Naive thymus-derived CD4-positive, alpha-beta T cell (primary cell): ENCODE measurements around the gene PTPRT. TPM values are rescaled to one million over a fixed set of nuclear protein-coding genes. Genes with fewer than 3 reads are reported as not detected.

Experiments used
- ATAC-seq: fragments of 150-1000 bp; cut with Tn5 transposase; 2 replicates; pipeline ENCODE4 v1.10.0; 2021; ENCODE audit warnings: mild to moderate bottlenecking, moderate library complexity
- CTCF ChIA-PET: fragments of 350-600 bp; sonication (Branson Sonifier 250); formaldehyde crosslinking; loops from one replicate; lab custom pipeline; 2021; ENCODE audit warnings: antibody characterized with exemption; lab: Charles Lee
- POLR2A ChIA-PET: fragments of 350-600 bp; sonication (Branson Sonifier 250); formaldehyde crosslinking; loops from one replicate; lab custom pipeline; 2021; ENCODE audit warnings: antibody characterized with exemption, inconsistent platforms; lab: Charles Lee
- DNase-seq, 9 donors: peaks; one replicate each; pipeline versions ENCODE4 v3.0.0 to v3.0.0-alpha.2; 2020 to 2022; ENCODE audit warnings: mixed read lengths in 1 of 9
- H3K27ac ChIP-seq: one replicate; pipeline ENCODE4 v1.7.0; 2013; ENCODE audit warnings: mild to moderate bottlenecking, low read depth, low read length, moderate library complexity
- H3K27me3 ChIP-seq, 2 donors: one replicate each; pipeline ENCODE4 v1.7.0; 2013; ENCODE audit warnings: low read length in 2 of 2, mild to moderate bottlenecking in 2 of 2, moderate library complexity in 2 of 2; ENCODE audit not compliant: control insufficient read depth in 2 of 2, insufficient read depth in 2 of 2
- H3K36me3 ChIP-seq, 3 experiments: 1 replicate in 2 of 3; 2 replicates in 1 of 3; pipeline ENCODE4 v1.7.0; 2013; ENCODE audit warnings: low read length in 3 of 3, mild to moderate bottlenecking in 3 of 3, moderate library complexity in 1 of 3; ENCODE audit not compliant: insufficient read depth in 3 of 3, control insufficient read depth in 2 of 3
- H3K4me1 ChIP-seq, 2 donors: one replicate each; pipeline ENCODE4 v1.7.0; 2013; ENCODE audit warnings: low read length in 2 of 2, mild to moderate bottlenecking in 2 of 2, moderate library complexity in 1 of 2; ENCODE audit not compliant: control insufficient read depth in 2 of 2, insufficient read depth in 2 of 2
- H3K4me3 ChIP-seq: 2 replicates; pipeline ENCODE4 v1.7.0; 2013; ENCODE audit warnings: mild to moderate bottlenecking, low read length
- H3K9me3 ChIP-seq, 3 experiments: 1 replicate in 2 of 3; 2 replicates in 1 of 3; pipeline ENCODE4 v1.7.0; 2013; ENCODE audit warnings: low read length in 3 of 3; ENCODE audit not compliant: control insufficient read depth in 2 of 3
- H3K27ac Mint-ChIP-seq, 9 donors: one replicate each; pipeline ENCODE4 v1.8.0; 2020 to 2022; ENCODE audit warnings: mixed read lengths in 9 of 9, mild to moderate bottlenecking in 8 of 9, moderate library complexity in 5 of 9, inconsistent platforms in 2 of 9
- H3K27me3 Mint-ChIP-seq, 5 donors: one replicate each; pipeline ENCODE4 v1.8.0; 2021 to 2022; ENCODE audit warnings: mixed read lengths in 5 of 5, mild to moderate bottlenecking in 1 of 5
- H3K36me3 Mint-ChIP-seq, 5 donors: one replicate each; pipeline ENCODE4 v1.8.0; 2020 to 2022; ENCODE audit warnings: mixed read lengths in 5 of 5, mild to moderate bottlenecking in 3 of 5, inconsistent platforms in 1 of 5
- H3K4me1 Mint-ChIP-seq, 7 donors: one replicate each; pipeline ENCODE4 v1.8.0; 2020 to 2022; ENCODE audit warnings: mixed read lengths in 7 of 7, mild to moderate bottlenecking in 3 of 7, inconsistent platforms in 1 of 7
- H3K4me3 Mint-ChIP-seq, 10 donors: one replicate each; pipeline ENCODE4 v1.8.0; 2020 to 2022; ENCODE audit warnings: mild to moderate bottlenecking in 10 of 10, mixed read lengths in 10 of 10, moderate library complexity in 6 of 10, inconsistent platforms in 2 of 10
- H3K9me3 Mint-ChIP-seq, 11 donors: one replicate each; pipeline ENCODE4 v1.8.0; 2020 to 2022; ENCODE audit warnings: mixed read lengths in 11 of 11, mild to moderate bottlenecking in 4 of 11, inconsistent platforms in 1 of 11, moderate library complexity in 1 of 11
- intact Hi-C, 2 donors: fragments of 100-400 bp; cut with micrococcal nuclease; formaldehyde crosslinking; loops; one replicate each; pipeline ENCODE4 v1.15.1; 2023
- polyA plus RNA-seq, 2 donors: library from polyadenylated mRNA; unstranded; fragments of 300-500 nt; fragmentation: Illumina TruSeq; gene quantifications; one replicate each; pipeline ENCODE4 v1.2.3, GENCODE V29; 2021
- total RNA-seq, 6 experiments: library from RNA in 5 of 6; stranded (reverse) in 5 of 6; gene quantifications; 1 replicate in 5 of 6; 2 replicates in 1 of 6; pipeline ENCODE4 v1.2.3 and lab custom pipeline; 2021 to 2026

PTPRT gene
- total and polyA plus RNA-seq, 7 experiments from 2014 or later = not detected

DNA sequence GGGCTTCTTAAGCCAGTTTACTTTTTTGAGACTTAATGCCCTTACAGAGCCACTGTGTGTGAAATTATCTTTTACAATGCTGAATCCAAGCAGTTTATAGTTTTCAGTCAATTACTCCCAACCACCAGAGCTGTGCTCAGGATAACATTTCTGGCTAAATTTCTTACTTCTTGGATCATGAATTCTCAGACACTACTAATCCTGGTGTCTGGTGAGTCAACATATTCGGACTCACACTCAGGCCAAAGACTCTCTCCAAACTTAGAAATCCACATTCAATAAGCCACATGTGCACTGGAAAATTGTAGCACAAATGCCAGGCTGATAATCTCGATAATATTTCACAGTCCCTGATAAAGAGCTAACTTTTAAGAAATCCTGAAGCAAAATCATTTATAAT lies 49.0 kb downstream of the PTPRT start:
- Mint-ChIP-seq H3K36me3 (no peaks in the 10 kb centered on the region), H3K27ac (no peak overlapping the region), H3K9me3 (peaks cover 0 to 6% (median 0%) of the 10 kb centered on the region in 11 donors), H3K27me3 (peaks cover 0 to 24% (median 14%) of the 10 kb centered on the region in 5 donors), H3K4me3 (no peak overlapping the region), H3K4me1 (no peaks in the 10 kb centered on the region)
- ATAC-seq (no peak), DNase-seq (no peak)
- no peaks in the 10 kb centered on the region for H3K4me1 ChIP-seq
- no peaks in the 10 kb centered on the region for H3K36me3 ChIP-seq
- no peak overlapping the region for H3K4me3 ChIP-seq
- intact Hi-C loops = no loop called here
- no peaks in the 10 kb centered on the region for H3K9me3 ChIP-seq
- CTCF ChIA-PET = no interaction called here
- H3K27ac ChIP-seq = no peak overlapping the region
- POLR2A ChIA-PET = no interaction called here
- H3K27me3 ChIP-seq = no peaks in the 10 kb centered on the region

- no peaks in the 10 kb centered on the region for H3K36me3 ChIP-seq
- Mint-ChIP-seq H3K4me3 (no peak overlapping the region), H3K27ac (no peak overlapping the region), H3K9me3 (peaks cover 0 to 4% (median 0%) of the 10 kb centered on the region in 11 donors), H3K4me1 (no peaks in the 10 kb centered on the region), H3K27me3 (peaks cover 0 to 12% (median 9%) of the 10 kb centered on the region in 5 donors), H3K36me3 (no peaks in the 10 kb centered on the region)
- no peak for DNase-seq
- H3K9me3 ChIP-seq = no peaks in the 10 kb centered on the region
- H3K4me1 ChIP-seq = no peaks in the 10 kb centered on the region
- no peaks in the 10 kb centered on the region for H3K27me3 ChIP-seq
- intact Hi-C loops = no loop called here
- peak; percentile 16 for ATAC-seq
- no peak overlapping the region for H3K4me3 ChIP-seq
- ChIA-PET CTCF (no interaction called here), POLR2A (no interaction called here)
- no peak overlapping the region for H3K27ac ChIP-seq
Measured at GRCh38 chr20:43138061-43138770, 51.5 kb downstream of the PTPRT start.

GRCh38 chr20:43137160-43137559 lies 52.5 kb downstream of the PTPRT start:
- ChIA-PET POLR2A (no interaction called here), CTCF (no interaction called here)
- no peak overlapping the region for H3K4me3 Mint-ChIP-seq
- H3K27me3 Mint-ChIP-seq = peaks cover 0 to 12% (median 9%) of the 10 kb centered on the region in 5 donors
- H3K36me3 ChIP-seq = no peaks in the 10 kb centered on the region
- no peak overlapping the region for H3K27ac ChIP-seq
- H3K9me3 Mint-ChIP-seq = peaks cover 0 to 4% (median 0%) of the 10 kb centered on the region in 11 donors
- no peak overlapping the region for H3K27ac Mint-ChIP-seq
- no peaks in the 10 kb centered on the region for H3K27me3 ChIP-seq
- H3K36me3 Mint-ChIP-seq = no peaks in the 10 kb centered on the region
- ATAC-seq (no peak), DNase-seq (no peak)
- H3K4me1 Mint-ChIP-seq = no peaks in the 10 kb centered on the region
- H3K4me3 ChIP-seq = no peak overlapping the region
- intact Hi-C loops = no loop called here
- no peaks in the 10 kb centered on the region for H3K4me1 ChIP-seq
- no peaks in the 10 kb centered on the region for H3K9me3 ChIP-seq

DNA sequence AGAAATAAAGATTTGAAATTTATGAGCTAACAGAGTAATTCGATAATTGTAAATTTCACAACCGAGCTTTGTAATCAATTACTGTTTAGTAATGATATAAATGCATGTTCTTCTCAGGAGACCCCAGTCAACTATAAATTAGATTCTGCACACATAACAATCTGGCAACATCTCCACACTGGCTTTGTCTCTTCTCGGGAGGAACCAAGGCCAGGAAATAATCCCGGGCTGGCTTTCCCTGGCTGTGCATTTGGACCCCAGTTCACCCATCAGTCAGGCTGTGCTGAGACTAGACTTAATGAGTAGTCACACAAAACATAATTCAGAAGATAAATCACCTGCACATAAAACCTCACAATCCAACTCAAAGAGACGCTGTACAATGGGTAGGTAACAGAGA lies 65.5 kb downstream of the PTPRT start:
- no peak overlapping the region for H3K27ac ChIP-seq
- no peak for DNase-seq
- ChIA-PET POLR2A (no interaction called here), CTCF (no interaction called here)
- Mint-ChIP-seq H3K27me3 (peaks cover 0 to 19% (median 15%) of the 10 kb centered on the region in 5 donors), H3K27ac (no peak overlapping the region), H3K9me3 (peaks cover 0 to 7% (median 2%) of the 10 kb centered on the region in 11 donors), H3K36me3 (no peaks in the 10 kb centered on the region), H3K4me3 (no peak overlapping the region), H3K4me1 (no peaks in the 10 kb centered on the region)
- no peaks in the 10 kb centered on the region for H3K36me3 ChIP-seq
- intact Hi-C loops = no loop called here
- H3K27me3 ChIP-seq = no peaks in the 10 kb centered on the region
- H3K4me1 ChIP-seq = no peaks in the 10 kb centered on the region
- H3K9me3 ChIP-seq = no peaks in the 10 kb centered on the region
- H3K4me3 ChIP-seq = no peak overlapping the region
- ATAC-seq = no peak

DNA sequence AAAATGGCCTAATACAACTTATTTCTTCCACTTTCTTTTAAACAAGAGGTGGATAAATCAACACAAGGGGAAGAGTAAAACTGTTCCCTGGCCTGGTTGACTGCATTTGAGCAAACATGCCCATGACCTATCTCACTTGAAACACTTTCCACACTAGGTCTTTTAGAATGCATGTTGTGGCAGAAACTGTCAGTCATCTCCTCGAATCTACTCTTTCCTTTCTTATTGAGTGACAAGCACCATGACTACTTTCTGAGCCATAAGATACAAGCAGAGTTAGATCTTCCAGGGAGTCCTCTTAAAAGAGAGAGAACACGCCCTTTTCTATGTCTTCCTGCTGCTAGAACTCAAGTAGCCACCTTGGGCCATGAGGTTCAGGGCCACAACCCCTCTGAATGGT lies 66.5 kb downstream of the PTPRT start:
- no peak overlapping the region for H3K4me3 ChIP-seq
- H3K36me3 Mint-ChIP-seq = no peaks in the 10 kb centered on the region
- CTCF ChIA-PET = no interaction called here
- no peaks in the 10 kb centered on the region for H3K4me1 ChIP-seq
- ATAC-seq (no peak), DNase-seq (no peak)
- H3K27ac ChIP-seq = no peak overlapping the region
- no peaks in the 10 kb centered on the region for H3K9me3 ChIP-seq
- H3K27me3 ChIP-seq = no peaks in the 10 kb centered on the region
- peaks cover 0 to 7% (median 2%) of the 10 kb centered on the region in 11 donors for H3K9me3 Mint-ChIP-seq
- H3K27me3 Mint-ChIP-seq = peaks cover 0 to 19% (median 12%) of the 10 kb centered on the region in 5 donors
- no peak overlapping the region for H3K4me3 Mint-ChIP-seq
- POLR2A ChIA-PET = no interaction called here
- no peaks in the 10 kb centered on the region for H3K36me3 ChIP-seq
- H3K27ac Mint-ChIP-seq = no peak overlapping the region
- intact Hi-C loops = no loop called here
- no peaks in the 10 kb centered on the region for H3K4me1 Mint-ChIP-seq

- no peak overlapping the region for H3K27ac ChIP-seq
- intact Hi-C loops = no loop called here
- Mint-ChIP-seq H3K9me3 (peaks cover 0 to 3% (median 0%) of the 10 kb centered on the region in 11 donors), H3K27ac (no peak overlapping the region), H3K36me3 (no peaks in the 10 kb centered on the region), H3K27me3 (peaks cover 0 to 19% (median 7%) of the 10 kb centered on the region in 5 donors), H3K4me1 (no peaks in the 10 kb centered on the region), H3K4me3 (no peak overlapping the region)
- DNase-seq = no peak
- H3K4me3 ChIP-seq = no peak overlapping the region
- no peak for ATAC-seq
- H3K36me3 ChIP-seq = no peaks in the 10 kb centered on the region
- ChIA-PET CTCF (no interaction called here), POLR2A (no interaction called here)
- H3K27me3 ChIP-seq = no peaks in the 10 kb centered on the region
- no peaks in the 10 kb centered on the region for H3K9me3 ChIP-seq
- no peaks in the 10 kb centered on the region for H3K4me1 ChIP-seq
Measured at GRCh38 chr20:43119720-43120119, 70.0 kb downstream of the PTPRT start.

DNA sequence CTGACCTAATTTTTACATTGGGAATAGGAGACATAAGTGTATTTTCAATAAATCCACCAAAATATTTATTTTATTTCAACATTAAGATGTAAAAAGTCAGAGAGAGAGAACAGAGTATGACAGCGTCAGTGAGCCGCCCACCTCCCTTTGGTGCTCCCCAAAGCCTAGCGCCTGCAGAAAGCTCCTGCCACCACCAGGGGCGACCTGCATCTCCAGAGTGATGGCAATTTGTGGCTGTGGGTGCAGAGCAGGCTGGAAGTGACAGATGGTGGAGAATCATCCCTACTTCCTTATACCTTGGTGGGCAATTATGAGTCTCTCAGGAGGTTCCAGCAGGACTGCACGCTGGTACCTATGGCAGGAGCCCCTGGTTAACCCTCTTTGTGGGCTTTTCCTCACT lies 87.3 kb downstream of the PTPRT start:
- ATAC-seq = no peak
- no peak for DNase-seq
- Histone ChIP-seq H3K27me3 (no peaks in the 10 kb centered on the region), H3K27ac (no peak overlapping the region), H3K36me3 (no peaks in the 10 kb centered on the region), H3K4me1 (no peaks in the 10 kb centered on the region), H3K4me3 (no peak overlapping the region), H3K9me3 (no peaks in the 10 kb centered on the region)
- H3K27ac Mint-ChIP-seq = no peak overlapping the region
- no peaks in the 10 kb centered on the region for H3K4me1 Mint-ChIP-seq
- intact Hi-C loops = no loop called here
- H3K36me3 Mint-ChIP-seq = no peaks in the 10 kb centered on the region
- CTCF ChIA-PET = no interaction called here
- peaks cover 0 to 17% (median 12%) of the 10 kb centered on the region in 5 donors for H3K27me3 Mint-ChIP-seq
- peaks cover 0 to 15% (median 0%) of the 10 kb centered on the region in 11 donors for H3K9me3 Mint-ChIP-seq
- H3K4me3 Mint-ChIP-seq = no peak overlapping the region
- POLR2A ChIA-PET = no interaction called here
